HG03378 (cell line): ENCODE data around the gene ST6GAL1.
A peak's percentile ranks its signal among the peaks of the same experiment; 100 is the strongest.
"Not testable (repeated sequence)": the region's sequence is repeated elsewhere in the genome, so short reads cannot be mapped to it uniquely, and the experiment has no call there.

Experiments
- ATAC-seq: cut with Tn5 transposase; IDR thresholded peaks from one replicate; pipeline ENCODE4 v1.9.1; 2021; ENCODE audit warnings: mild to moderate bottlenecking, moderate library complexity; ENCODE audit not compliant: unreplicated experiment

Gene ST6GAL1

GRCh38 chr3:186966406-186966805 is 36.1 kb downstream of the ST6GAL1 start:
- no peak for ATAC-seq

DNA sequence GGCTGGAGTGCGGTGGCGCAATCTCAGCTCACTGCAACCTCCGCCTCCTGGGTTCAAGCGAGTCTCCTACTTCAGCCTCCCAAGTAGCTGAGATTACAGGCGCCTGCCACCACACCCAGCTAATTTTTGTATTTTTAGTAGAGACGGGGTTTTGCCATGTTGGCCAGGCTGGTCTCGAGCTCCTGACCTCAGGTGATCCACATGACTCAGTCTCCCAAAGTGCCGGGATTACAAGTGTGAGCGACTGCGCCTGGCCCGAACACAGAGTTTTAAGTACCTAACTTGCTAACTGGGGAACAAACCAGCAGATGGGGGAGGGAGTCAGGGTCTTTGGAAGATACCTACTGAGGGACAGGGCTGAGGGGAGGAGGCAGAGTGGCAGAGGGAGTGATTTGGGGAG is 36.9 kb downstream of the ST6GAL1 start:
- ATAC-seq = not testable (repeated sequence)

- ATAC-seq = no peak
Observed at GRCh38 chr3:186967686-186968085, 37.4 kb downstream of the ST6GAL1 start.

- no peak for ATAC-seq
Observed at GRCh38 chr3:186969607-186970006, 39.3 kb downstream of the ST6GAL1 start.

GRCh38 chr3:186971106-186971505 is 40.8 kb downstream of the ST6GAL1 start:
- ATAC-seq = not testable (repeated sequence)

- ATAC-seq = no peak
Observed at GRCh38 chr3:186971578-186971977, 41.3 kb downstream of the ST6GAL1 start.

DNA sequence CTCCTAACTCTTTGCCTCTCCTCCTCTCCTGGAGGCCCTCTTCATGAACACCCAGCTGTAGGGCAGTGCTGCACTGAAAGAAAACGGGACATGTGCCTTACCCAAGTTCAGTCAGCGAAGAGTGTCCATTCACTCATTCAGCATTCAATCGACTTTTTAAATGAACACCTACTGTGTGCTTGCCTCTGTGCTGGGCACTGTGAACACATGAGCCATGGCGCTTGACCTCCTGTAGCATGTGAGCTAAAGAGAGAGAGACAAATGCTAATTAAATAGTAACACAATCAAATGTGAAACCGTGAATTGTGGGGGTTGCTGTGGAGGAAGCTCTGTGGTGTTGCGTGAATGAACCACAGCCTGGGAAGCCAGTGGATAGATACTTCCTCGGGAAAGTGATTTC is 43.4 kb downstream of the ST6GAL1 start:
- no peak for ATAC-seq

- ATAC-seq = no peak
Observed at GRCh38 chr3:186974824-186975313, 44.5 kb downstream of the ST6GAL1 start.

DNA sequence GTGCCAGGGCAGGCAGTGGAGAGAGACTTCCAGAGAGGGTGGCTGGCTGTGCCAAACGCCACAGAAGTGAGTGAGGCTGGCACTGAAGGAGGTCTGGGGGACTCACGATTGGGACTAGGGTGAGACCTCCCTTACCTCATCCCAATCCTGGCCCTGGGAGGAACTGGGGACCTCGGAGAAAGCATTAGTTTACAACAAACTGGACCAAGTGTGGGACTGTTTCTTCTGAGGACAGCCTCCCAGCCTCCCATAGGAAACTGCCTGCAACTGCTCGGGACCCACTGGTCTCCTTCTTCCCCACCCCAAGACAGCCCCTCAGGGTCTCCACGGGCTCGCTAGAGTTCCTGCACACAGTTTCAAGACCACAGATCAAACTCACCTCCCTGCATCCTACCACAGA is 45.4 kb downstream of the ST6GAL1 start:
- ATAC-seq = no peak

GRCh38 chr3:186976837-186977750 is 46.8 kb downstream of the ST6GAL1 start:
- no peak for ATAC-seq

- ATAC-seq = no peak
Observed at GRCh38 chr3:186978712-186979111, 48.4 kb downstream of the ST6GAL1 start.

DNA sequence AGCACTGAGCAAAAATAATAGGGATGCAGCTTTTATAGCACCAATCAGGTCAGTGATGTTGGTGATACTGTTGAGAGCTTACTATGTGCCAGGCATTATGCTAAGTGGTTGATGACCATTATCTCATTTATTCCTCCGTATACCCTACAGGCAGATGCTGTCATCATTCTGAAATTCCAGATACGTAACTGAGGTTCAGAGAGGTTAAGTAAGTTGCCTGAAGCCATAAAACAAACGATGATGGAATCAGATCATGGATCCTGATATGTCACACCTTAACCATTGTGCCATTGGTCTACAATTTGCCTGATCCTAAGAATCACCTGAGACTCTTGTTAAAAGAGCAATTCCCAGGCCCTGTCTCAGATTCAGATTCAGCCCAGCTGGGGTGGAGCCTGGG is 49.5 kb downstream of the ST6GAL1 start:
- ATAC-seq = no peak

DNA sequence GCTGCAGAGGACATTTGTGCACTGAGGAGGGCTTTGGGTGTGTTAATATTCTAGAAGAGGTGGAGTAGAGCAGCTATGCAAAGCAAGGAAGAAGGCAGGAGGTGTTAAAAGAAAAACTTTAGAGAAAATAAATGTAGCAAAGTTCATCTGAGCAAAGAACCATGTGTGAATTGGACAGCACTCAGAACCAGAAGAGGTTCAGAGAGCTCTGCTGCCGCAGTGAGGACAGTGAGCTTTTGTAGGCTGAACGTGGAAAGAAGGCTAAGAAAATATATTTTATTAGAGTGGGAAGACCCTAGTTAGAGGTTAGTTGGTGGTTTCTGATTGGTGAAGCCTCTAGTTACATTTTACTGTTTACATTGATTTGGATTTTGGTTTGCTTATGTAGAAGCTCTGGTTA is 50.7 kb downstream of the ST6GAL1 start:
- no peak for ATAC-seq

DNA sequence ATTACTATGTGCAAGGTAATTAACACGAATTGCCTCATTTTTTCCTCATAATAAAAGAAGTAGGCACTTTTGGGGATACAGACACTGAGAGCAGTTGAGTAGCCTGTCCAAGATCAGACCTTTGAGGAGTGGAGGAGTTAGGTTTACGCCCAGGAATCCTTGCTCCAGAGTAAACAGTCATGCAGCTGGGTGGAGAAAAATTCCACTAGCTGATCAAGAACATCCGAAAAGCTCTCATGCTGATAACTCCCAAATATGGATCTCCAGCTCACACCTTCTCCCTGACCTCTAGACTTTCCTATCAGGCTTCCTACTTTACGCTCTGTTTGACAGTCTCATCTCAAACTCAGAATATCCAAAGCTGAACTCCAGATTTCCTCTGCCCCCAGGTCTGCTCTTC is 53.3 kb downstream of the ST6GAL1 start:
- ATAC-seq = no peak

- no peak for ATAC-seq
Observed at GRCh38 chr3:186984064-186984463, 53.7 kb downstream of the ST6GAL1 start.

GRCh38 chr3:186985661-186986364 is 55.5 kb downstream of the ST6GAL1 start:
- ATAC-seq = peak; percentile 47

DNA sequence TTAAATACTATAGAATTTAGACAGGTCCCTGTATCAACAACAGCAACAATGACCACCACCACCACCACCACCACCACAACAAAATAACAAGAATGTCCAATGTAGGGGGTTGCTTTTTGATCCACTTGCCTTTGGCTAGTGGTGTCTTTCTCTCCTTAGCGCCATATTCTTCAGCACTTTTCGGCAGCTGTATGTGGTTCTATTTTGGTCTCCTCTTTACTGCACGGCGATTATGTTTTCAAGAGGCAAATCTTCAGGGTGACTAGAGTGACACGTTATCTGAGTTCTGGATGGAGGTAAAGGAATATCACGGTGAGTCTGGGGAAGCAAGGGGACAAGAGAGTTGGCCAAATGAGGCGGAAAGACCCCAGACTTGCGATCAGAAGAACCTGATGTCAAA is 56.1 kb downstream of the ST6GAL1 start:
- no peak for ATAC-seq

- ATAC-seq = no peak
Observed at GRCh38 chr3:186986816-186987215, 56.5 kb downstream of the ST6GAL1 start.

DNA sequence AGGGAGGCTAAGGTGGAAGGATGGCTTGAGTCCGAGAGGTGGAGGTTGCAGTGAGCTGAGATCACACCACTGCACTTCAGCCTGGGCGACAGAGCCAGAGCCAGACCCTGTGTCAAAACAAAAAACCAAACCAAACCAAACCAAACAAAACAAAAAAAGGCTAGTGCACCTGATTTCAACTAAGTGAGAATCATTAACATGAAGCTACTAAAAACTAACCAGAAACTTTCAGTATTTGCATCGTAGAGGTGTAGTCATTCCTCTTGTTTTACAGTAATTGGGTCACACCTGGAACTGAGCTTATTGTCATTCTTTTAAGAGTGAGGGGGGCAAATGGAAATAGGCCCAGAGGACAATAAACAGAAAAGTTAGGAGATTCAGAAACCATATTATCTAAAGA is 58.5 kb downstream of the ST6GAL1 start:
- ATAC-seq = peak; percentile 73

DNA sequence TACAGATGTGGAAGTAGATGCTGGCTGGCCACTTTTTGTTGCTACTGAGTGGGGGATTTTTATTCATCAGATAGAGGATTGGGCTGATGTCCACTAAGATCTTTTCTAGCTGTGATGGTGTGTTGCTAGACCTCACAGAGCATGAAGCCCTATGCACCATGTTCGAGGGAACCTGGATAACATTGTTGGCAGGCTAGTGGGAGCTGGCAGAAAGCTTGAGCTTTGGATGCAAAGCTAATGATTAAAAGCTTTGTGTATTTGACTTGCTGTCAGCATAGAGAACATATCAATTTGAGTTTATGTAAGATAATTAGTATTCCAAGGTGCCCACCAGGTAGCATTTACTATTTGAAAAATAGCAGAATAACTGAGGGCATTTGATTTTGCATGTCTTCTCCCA is 59.1 kb downstream of the ST6GAL1 start:
- ATAC-seq = no peak

DNA sequence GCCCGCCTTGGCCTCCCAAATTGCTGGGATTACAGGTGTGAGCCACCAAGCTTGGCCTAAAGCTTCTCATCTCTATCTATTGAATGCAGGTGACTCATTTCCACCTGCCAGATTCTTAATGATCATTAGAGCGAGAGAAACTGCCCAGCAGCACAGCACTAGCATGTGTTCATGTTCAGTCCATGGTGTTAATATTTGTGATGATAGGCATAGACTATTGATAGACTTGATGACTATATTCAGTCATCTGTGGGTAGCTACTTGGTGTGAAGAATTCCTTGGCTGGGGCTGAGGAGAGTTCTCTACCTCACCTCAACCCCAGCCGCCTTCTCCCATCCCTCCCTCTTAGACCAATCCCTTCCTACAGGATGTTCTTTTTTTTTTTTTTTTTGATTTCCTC is 60.0 kb downstream of the ST6GAL1 start:
- no peak for ATAC-seq

GRCh38 chr3:186990878-186991308 is 60.6 kb downstream of the ST6GAL1 start:
- no peak for ATAC-seq
